Measurements from ENCODE around the gene GPD2. TPM values are rescaled to one million over a fixed set of nuclear protein-coding genes. Genes with fewer than 3 reads are reported as not detected.

GPD2 gene
- total and polyA plus RNA-seq, 2 of the 4 experiments (the other 2 are of a cell fraction) = 20.4 to 100 TPM

DNA sequence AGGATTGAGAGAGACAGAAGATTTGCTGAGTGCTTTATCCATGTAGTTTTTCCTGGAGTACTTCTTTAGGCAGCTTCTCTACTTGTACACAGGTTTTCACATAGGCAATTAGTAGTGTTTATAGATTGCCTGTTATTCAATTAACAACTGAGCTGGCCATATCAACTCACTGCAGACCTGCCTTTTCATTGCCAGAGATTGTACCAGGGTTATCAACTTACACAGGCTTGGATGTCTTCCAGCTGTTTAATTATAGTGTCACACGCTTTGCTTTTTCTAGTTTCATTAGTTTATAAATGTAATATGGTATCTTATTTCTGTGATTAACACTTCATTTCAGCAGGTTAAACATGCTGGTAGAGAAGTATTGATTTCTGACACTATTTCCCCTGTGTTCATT lies 125.9 kb downstream of the GPD2 start:
- no peaks in the 10 kb centered on the region for H3K27me3 ChIP-seq (ENCODE audit: control insufficient read depth, insufficient read depth, low read length)
- no peak overlapping the region for H2AFZ ChIP-seq (replicated peaks; ENCODE audit: low read length, poor library complexity)
- peaks cover 4% of the 10 kb centered on the region; the same call in 1 of the 2 replicates for H3K36me3 ChIP-seq (ENCODE audit: control insufficient read depth, insufficient read depth, low read length)
- H3K9me3 ChIP-seq (ENCODE audit: control insufficient read depth, insufficient read depth, low read length) = no peaks in the 10 kb centered on the region
- ATAC-seq (ENCODE audit: low read depth) = no peak
- H3K9me1 ChIP-seq (ENCODE audit: insufficient read depth, low read length) = no peaks in the 10 kb centered on the region
- H2AK5ac ChIP-seq (ENCODE audit: low read depth, low read length) = no peak overlapping the region
- no peak overlapping the region for H2BK5ac ChIP-seq (ENCODE audit: low read depth, low read length, poor library complexity, severe bottlenecking)
- no peak overlapping the region for H3K9ac ChIP-seq (ENCODE audit: low read depth, low read length)
- H2AK9ac ChIP-seq (replicated peaks; ENCODE audit: low read depth, low read length, poor library complexity) = no peak overlapping the region
- no peak overlapping the region for H3K18ac ChIP-seq (ENCODE audit: low read depth, low read length)
- H4K8ac ChIP-seq (ENCODE audit: low read depth in 2 of 2, low read length in 2 of 2) = no peak overlapping the region
- H4K5ac ChIP-seq (ENCODE audit: low read depth, low read length) = no peak overlapping the region
- WGBS, 2 experiments (ENCODE audit: extremely low coverage in 2 of 2, insufficient read length in 1 of 2) = no CpG with 5 or more reads among the region's 1 CpG
- ChIA-PET CTCF (no interaction called here), POLR2A (ENCODE audit: unreplicated experiment) (no interaction called here)
- no peak overlapping the region for H2BK120ac ChIP-seq (ENCODE audit: low read depth, low read length)
- no peak overlapping the region for H2BK20ac ChIP-seq (ENCODE audit: low read depth, low read length)
- no peak overlapping the region for H2BK15ac ChIP-seq (ENCODE audit: low read depth, low read length)
- DNase-seq = no peak
- intact Hi-C loops (cut with micrococcal nuclease) (no loop called here), in situ Hi-C loops (cut with MboI; ENCODE audit: low sequenced_read_pairs) (no loop called here), dilution Hi-C loops (cut with HindIII; ENCODE audit: low sequenced_read_pairs, unreplicated experiment) (no loop called here)
- H3K79me1 ChIP-seq (ENCODE audit: low read depth in 1 of 2, low read length in 2 of 2) = 0 out of 4 replicates have a peak, but pooled peaks cover 0 to 2% of the 10 kb centered on the region in 2 experiments
- TF ChIP-seq CEBPB (IDR thresholded peaks at IDR 0.05; ENCODE audit: low read depth, low read length) = no peak
- TF ChIP-seq USF2 (IDR thresholded peaks at IDR 0.05; ENCODE audit: low read depth, low read length) = no peak
- TF ChIP-seq RCOR1 (IDR thresholded peaks at IDR 0.05; ENCODE audit: insufficient replicate concordance, low read length) = no peak
- TF ChIP-seq MXI1 (IDR thresholded peaks at IDR 0.05; ENCODE audit: borderline replicate concordance, low read depth, low read length) = no peak
- TF ChIP-seq MAZ (IDR thresholded peaks at IDR 0.05; ENCODE audit: borderline replicate concordance, low read depth, low read length) = no peak
- no peak for TF ChIP-seq CTCF (conservative IDR thresholded peaks at IDR 0.05; ENCODE audit: low read depth, low read length)
- TF ChIP-seq SMC3 (IDR thresholded peaks at IDR 0.05; ENCODE audit: low read depth, low read length) = no peak
- TF ChIP-seq CHD1 (IDR thresholded peaks at IDR 0.05; ENCODE audit: low read depth, low read length) = no peak
- no peak for TF ChIP-seq RFX5 (IDR thresholded peaks at IDR 0.05; ENCODE audit: low read depth, low read length)
- no peak for TF ChIP-seq FOS (IDR thresholded peaks at IDR 0.05; ENCODE audit: low read depth, low read length)
- no peak for TF ChIP-seq BHLHE40 (IDR thresholded peaks at IDR 0.05; ENCODE audit: low read depth, low read length)
- TF ChIP-seq RAD21 (IDR thresholded peaks at IDR 0.05; ENCODE audit: low read length) = no peak
- no peak for TF ChIP-seq POLR2A (IDR thresholded peaks at IDR 0.05; ENCODE audit: low read depth, low read length)
- TF ChIP-seq NFE2L2 (IDR thresholded peaks at IDR 0.05; ENCODE audit: low read depth, low read length) = no peak
- no TSS peak for BruUV-seq (replicated peaks)
- no peaks in the 10 kb centered on the region for H4K20me1 ChIP-seq (ENCODE audit: insufficient read depth, low read length)
- no peak overlapping the region for H3K14ac ChIP-seq (replicated peaks; ENCODE audit: low read depth, low read length)
- no peak overlapping the region for H3K4ac ChIP-seq (ENCODE audit: low read depth, low read length)
- no peaks in the 10 kb centered on the region; the same call in 1 of the 2 replicates for H3K4me1 ChIP-seq (ENCODE audit: control insufficient read depth, insufficient read depth, low read length)
- H3K4me2 ChIP-seq (ENCODE audit: low read depth, low read length) = no peak overlapping the region
- no peak overlapping the region for H3K27ac ChIP-seq (ENCODE audit: insufficient read depth, low read length)
- no peak overlapping the region for H3K23ac ChIP-seq (ENCODE audit: low read depth, low read length)
- no peak overlapping the region for H4K91ac ChIP-seq (ENCODE audit: insufficient read depth, low read depth, low read length)
- H3K56ac ChIP-seq (ENCODE audit: extremely low read depth, insufficient read depth, low read length) = no peak overlapping the region
- H3K4me3 ChIP-seq (ENCODE audit: insufficient read depth, low read depth, low read length) = no peak overlapping the region

Data from IMR-90 (cell line).